GM12878 (cell line): ENCODE measurements around the gene RRP15. TPM values are rescaled to one million over a fixed set of nuclear protein-coding genes. Genes with fewer than 3 reads are reported as not detected.

ENCODE experiments used
- ATAC-seq: fragments of 200-7000 bp; cut with Tn5 transposase; 3 replicates; pipeline ENCODE4 v1.9.1; 2020; ENCODE audit warnings: mild to moderate bottlenecking, moderate library complexity
- BruUV-seq: library from RNA; stranded (reverse); fragments of 400-500 nt; replicated peaks from 2 replicates; lab custom pipeline; 2021; lab: Mats Ljungman, UMichigan
- CTCF ChIA-PET: fragments of 300-600 bp; sonication (Branson Sonifier 250); formaldehyde crosslinking; extraction: SDS; loops from one replicate; lab custom pipeline; 2021; ENCODE audit warnings: inconsistent platforms; lab: Yijun Ruan, JAX
- POLR2A ChIA-PET: fragments of 350-600 bp; formaldehyde crosslinking; extraction: SDS; loops from one replicate; lab custom pipeline; 2021; ENCODE audit warnings: inconsistent platforms; lab: Charles Lee
- RAD21 ChIA-PET: fragments of 300-600 bp; sonication (Branson Sonifier 250); formaldehyde crosslinking; loops from one replicate; lab custom pipeline; 2023; ENCODE audit warnings: antibody characterized with exemption; ENCODE audit not compliant: unreplicated experiment; lab: Charles Lee
- SMC1A ChIA-PET: fragments of 300-600 bp; sonication (Branson Sonifier 250); formaldehyde crosslinking; loops from one replicate; lab custom pipeline; 2023; ENCODE audit not compliant: unreplicated experiment, uncharacterized antibody; lab: Charles Lee
- DNase-seq: peaks from one replicate; pipeline ENCODE4 v3.0.0-alpha.2; 2011; ENCODE audit warnings: low read depth, low spot score
- FAIRE-seq: peaks from 3 replicates; lab custom pipeline; 2011; peaks lifted over from hg19 to GRCh38; lab: Jason Lieb, UNC
- H2AFZ ChIP-seq: 2 replicates; pipeline ENCODE4 v1.6.0; 2011; ENCODE audit warnings: low read depth, low read length, control low read depth; ENCODE audit not compliant: control insufficient read depth
- H3K27ac ChIP-seq: 2 replicates; pipeline ENCODE4 v1.5.1; 2011; ENCODE audit warnings: control low read depth; ENCODE audit not compliant: control insufficient read depth, insufficient read depth
- H3K27me3 ChIP-seq, 2 experiments: replicated peaks in 1 of 2; 2 replicates each; pipeline versions ENCODE4 v1.6.0 to v1.6.1; 2011; ENCODE audit warnings: low read length in 1 of 2; ENCODE audit not compliant: control insufficient read depth in 2 of 2, insufficient read depth in 2 of 2
- H3K36me3 ChIP-seq, 2 experiments: 2 replicates each; pipeline ENCODE4 v1.5.1; 2011; ENCODE audit warnings: low read length in 1 of 2; ENCODE audit not compliant: control insufficient read depth in 2 of 2, insufficient read depth in 2 of 2
- H3K4me1 ChIP-seq: 2 replicates; pipeline ENCODE4 v1.6.1; 2011; ENCODE audit warnings: mild to moderate bottlenecking, low read length, moderate library complexity, mixed read lengths; ENCODE audit not compliant: control insufficient read depth, insufficient read depth
- H3K4me2 ChIP-seq: 2 replicates; pipeline ENCODE4 v1.6.0; 2011; ENCODE audit warnings: control low read depth; ENCODE audit not compliant: control insufficient read depth, insufficient read depth
- H3K4me3 ChIP-seq: fragments of 200-600 bp; sonication (generic); 2 replicates; pipeline ENCODE4 v1.5.1; 2016
- H3K79me2 ChIP-seq: 2 replicates; pipeline ENCODE4 v1.6.0; 2011; ENCODE audit warnings: low read length; ENCODE audit not compliant: control insufficient read depth, insufficient read depth
- H3K9ac ChIP-seq: 2 replicates; pipeline ENCODE4 v1.8.0; 2011; ENCODE audit warnings: low read length, control low read depth, mixed read lengths; ENCODE audit not compliant: control insufficient read depth, insufficient read depth
- H3K9me3 ChIP-seq: replicated peaks from 3 replicates; pipeline ENCODE4 v1.5.1; 2011; ENCODE audit warnings: mild to moderate bottlenecking, low read length; ENCODE audit not compliant: control insufficient read depth, insufficient read depth
- H4K20me1 ChIP-seq: 2 replicates; pipeline ENCODE4 v1.6.0; 2011; ENCODE audit not compliant: control insufficient read depth, insufficient read depth
- KLF5 ChIP-seq: fragments of 450-650 bp; IDR thresholded peaks from 2 replicates; pipeline ENCODE4 v1.6.1; 2014; ENCODE audit warnings: mild to moderate bottlenecking; ENCODE audit not compliant: partially characterized antibody
- MEF2A ChIP-seq: IDR thresholded peaks from 2 replicates; pipeline ENCODE4 v1.6.1; 2011; ENCODE audit warnings: low read depth, mild to moderate bottlenecking, low read length, moderate library complexity; ENCODE audit not compliant: insufficient read depth
- USF2 ChIP-seq: IDR thresholded peaks from 2 replicates; pipeline ENCODE4 v1.6.1; 2011; ENCODE audit warnings: low read depth, low read length, improper control_type of control experiment, borderline replicate concordance
- ZNF592 ChIP-seq: fragments of 450-650 bp; IDR thresholded peaks from 2 replicates; pipeline ENCODE4 v1.6.1; 2017; ENCODE audit warnings: mild to moderate bottlenecking, moderate library complexity
- WGBS: methylation state at CpG from one replicate; pipeline ENCODE4 v1.1.6; 2016; ENCODE audit warnings: low lambda C conversion rate; ENCODE audit not compliant: insufficient replicate concordance, insufficient coverage; ENCODE audit errors: missing lambda C conversion rate; 5-methylcytosine and 5-hydroxymethylcytosine counted together
- in situ Hi-C: fragments of 300-500 bp; cut with MboI; formaldehyde crosslinking; loops from 9 replicates; pipeline ENCODE4 v1.14.3; 2018; ENCODE audit warnings: mixed read lengths
- intact Hi-C: fragments of 100-400 bp; cut with micrococcal nuclease; formaldehyde crosslinking; loops from one replicate; pipeline ENCODE4 v1.14.2; 2022; ENCODE audit not compliant: unreplicated experiment
- polyA plus RNA-seq, 11 experiments: library from polyadenylated mRNA; depleted of rRNA in 4 of 11; unstranded in 6 of 11; stranded (reverse) in 5 of 11; fragments of >200 nt; fragmentation: Nextera tagmentation in 4 of 11; fragmentation: Illumina TruSeq in 1 of 11; extraction: Ambion mirVana in 4 of 11; extraction: Trizol in 1 of 11; gene quantifications; 1 replicate in 1 of 11; 2 replicates in 10 of 11; pipeline versions ENCODE4 v1.2.1 to v1.2.3, GENCODE V29; 2011 to 2016; ENCODE audit warnings: inconsistent platforms in 2 of 11, missing spikeins in 2 of 11, low read depth in 1 of 11
- total RNA-seq, 4 experiments: library from RNA; depleted of rRNA in 3 of 4; stranded (reverse); fragments of >200 nt in 3 of 4; fragmentation: Illumina TruSeq in 1 of 4; extraction: Trizol in 1 of 4; gene quantifications; 2 replicates each; pipeline versions ENCODE4 v1.2.1 to v1.2.3, GENCODE V29; 2013 to 2021
- TF ChIP-seq, protein P1 (sequence below): fragments of 450-650 bp; formaldehyde crosslinking; IDR thresholded peaks from 2 replicates; pipeline ENCODE4 v1.5.0; 2022; ENCODE audit warnings: mild to moderate bottlenecking, missing genetic modification characterization
- TF ChIP-seq, protein P2 (sequence below): fragments of 450-650 bp; IDR thresholded peaks from 2 replicates; pipeline ENCODE4 v1.6.1; 2016; ENCODE audit warnings: mild to moderate bottlenecking
- TF ChIP-seq, protein P3 (sequence below): fragments of 450-650 bp; conservative IDR thresholded peaks from 2 replicates; pipeline ENCODE4 v1.6.1; 2017; ENCODE audit warnings: mild to moderate bottlenecking, moderate library complexity

The RRP15 gene
- total and polyA plus RNA-seq, 10 of the 15 experiments (the other 5 are each of a cell fraction or from before 2014, with no cell fraction given), result 5.6 to 37.8 (median 19.1) TPM

- TF ChIP-seq, protein P1, sequence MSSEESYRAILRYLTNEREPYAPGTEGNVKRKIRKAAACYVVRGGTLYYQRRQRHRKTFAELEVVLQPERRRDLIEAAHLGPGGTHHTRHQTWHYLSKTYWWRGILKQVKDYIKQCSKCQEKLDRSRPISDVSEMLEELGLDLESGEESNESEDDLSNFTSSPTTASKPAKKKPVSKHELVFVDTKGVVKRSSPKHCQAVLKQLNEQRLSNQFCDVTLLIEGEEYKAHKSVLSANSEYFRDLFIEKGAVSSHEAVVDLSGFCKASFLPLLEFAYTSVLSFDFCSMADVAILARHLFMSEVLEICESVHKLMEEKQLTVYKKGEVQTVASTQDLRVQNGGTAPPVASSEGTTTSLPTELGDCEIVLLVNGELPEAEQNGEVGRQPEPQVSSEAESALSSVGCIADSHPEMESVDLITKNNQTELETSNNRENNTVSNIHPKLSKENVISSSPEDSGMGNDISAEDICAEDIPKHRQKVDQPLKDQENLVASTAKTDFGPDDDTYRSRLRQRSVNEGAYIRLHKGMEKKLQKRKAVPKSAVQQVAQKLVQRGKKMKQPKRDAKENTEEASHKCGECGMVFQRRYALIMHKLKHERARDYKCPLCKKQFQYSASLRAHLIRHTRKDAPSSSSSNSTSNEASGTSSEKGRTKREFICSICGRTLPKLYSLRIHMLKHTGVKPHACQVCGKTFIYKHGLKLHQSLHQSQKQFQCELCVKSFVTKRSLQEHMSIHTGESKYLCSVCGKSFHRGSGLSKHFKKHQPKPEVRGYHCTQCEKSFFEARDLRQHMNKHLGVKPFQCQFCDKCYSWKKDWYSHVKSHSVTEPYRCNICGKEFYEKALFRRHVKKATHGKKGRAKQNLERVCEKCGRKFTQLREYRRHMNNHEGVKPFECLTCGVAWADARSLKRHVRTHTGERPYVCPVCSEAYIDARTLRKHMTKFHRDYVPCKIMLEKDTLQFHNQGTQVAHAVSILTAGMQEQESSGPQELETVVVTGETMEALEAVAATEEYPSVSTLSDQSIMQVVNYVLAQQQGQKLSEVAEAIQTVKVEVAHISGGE (CRISPR knock-in tag), result no peak
Measured at GRCh38 chr1:218348628-218349071, 63.6 kb downstream of the RRP15 start (continued).

DNA sequence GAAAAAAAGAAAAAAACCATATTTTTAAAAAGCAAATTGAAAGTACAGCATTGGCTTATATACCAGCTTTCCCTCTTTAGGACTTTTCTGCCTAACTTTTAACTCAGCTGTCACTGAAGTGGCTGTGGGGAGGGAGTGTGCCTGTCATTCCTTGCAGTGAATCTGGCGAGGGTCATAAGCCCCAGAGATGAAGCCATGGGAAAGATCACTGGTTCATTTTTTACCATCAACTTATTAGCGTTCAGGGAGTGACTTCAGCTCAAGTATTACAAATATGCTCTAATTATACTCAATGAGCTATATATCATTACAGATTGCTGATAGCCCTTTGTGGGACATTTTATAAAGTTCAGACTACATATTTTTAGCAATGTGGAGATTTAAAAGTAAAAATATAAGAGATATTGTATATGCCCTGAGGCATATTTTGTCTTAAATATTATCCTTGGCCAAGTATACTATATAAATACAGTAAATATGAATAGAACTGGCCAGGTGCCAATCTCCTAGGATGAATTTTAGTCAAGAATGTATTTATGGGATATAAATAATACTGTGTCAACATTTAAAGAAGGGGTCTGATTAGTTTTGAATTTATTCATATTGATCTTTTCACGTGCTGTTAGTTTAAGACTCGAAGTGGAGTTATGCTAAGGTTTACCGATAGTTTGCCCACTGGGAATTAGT lies 64.4 kb downstream of the RRP15 start:
- no peaks in the 10 kb centered on the region for H4K20me1 ChIP-seq
- H3K4me1 ChIP-seq, result peaks cover 6% of the 10 kb centered on the region
- intact Hi-C loops (loop anchor here (5.0 kb wide), 1 partner anchor 1218 kb away; no protein-coding TSS in a partner anchor), in situ Hi-C loops (loop anchor here (10.0 kb wide), 2 partner anchors 1215 to 1465 kb away; no protein-coding TSS in a partner anchor)
- H2AFZ ChIP-seq, result no peak overlapping the region
- no peak for DNase-seq
- ChIA-PET CTCF (interaction anchor here (1.2 kb wide), 1 partner anchor 10 kb away, joined by 4 read pairs; no protein-coding TSS in a partner anchor), POLR2A (no interaction called here), RAD21 (no interaction called here), SMC1A (interaction anchor here (1.2 kb wide), 1 partner anchor 9 kb away, joined by 4 read pairs; no protein-coding TSS in a partner anchor)
- no peak overlapping the region for H3K9ac ChIP-seq
- WGBS, result 40% methylated on average over 5 of the region's 5 CpGs
- H3K36me3 ChIP-seq, result no peaks in the 10 kb centered on the region
- no peaks in the 10 kb centered on the region for H3K9me3 ChIP-seq
- H3K79me2 ChIP-seq, result no peaks in the 10 kb centered on the region
- H3K27me3 ChIP-seq, result peaks cover 3 to 21% of the 10 kb centered on the region in 2 experiments
- BruUV-seq, result no TSS peak
- no peak for FAIRE-seq
- no peak overlapping the region for H3K4me2 ChIP-seq
- H3K27ac ChIP-seq, result no peak overlapping the region
- no peak for ATAC-seq
- no peak overlapping the region for H3K4me3 ChIP-seq
- TF ChIP-seq USF2 (no peak), ZNF592 (no peak), MEF2A (no peak), KLF5 (no peak)
- TF ChIP-seq, protein P2, sequence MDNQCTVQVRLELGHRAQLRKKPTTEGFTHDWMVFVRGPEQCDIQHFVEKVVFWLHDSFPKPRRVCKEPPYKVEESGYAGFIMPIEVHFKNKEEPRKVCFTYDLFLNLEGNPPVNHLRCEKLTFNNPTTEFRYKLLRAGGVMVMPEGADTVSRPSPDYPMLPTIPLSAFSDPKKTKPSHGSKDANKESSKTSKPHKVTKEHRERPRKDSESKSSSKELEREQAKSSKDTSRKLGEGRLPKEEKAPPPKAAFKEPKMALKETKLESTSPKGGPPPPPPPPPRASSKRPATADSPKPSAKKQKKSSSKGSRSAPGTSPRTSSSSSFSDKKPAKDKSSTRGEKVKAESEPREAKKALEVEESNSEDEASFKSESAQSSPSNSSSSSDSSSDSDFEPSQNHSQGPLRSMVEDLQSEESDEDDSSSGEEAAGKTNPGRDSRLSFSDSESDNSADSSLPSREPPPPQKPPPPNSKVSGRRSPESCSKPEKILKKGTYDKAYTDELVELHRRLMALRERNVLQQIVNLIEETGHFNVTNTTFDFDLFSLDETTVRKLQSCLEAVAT, result no peak
- TF ChIP-seq, protein P3, sequence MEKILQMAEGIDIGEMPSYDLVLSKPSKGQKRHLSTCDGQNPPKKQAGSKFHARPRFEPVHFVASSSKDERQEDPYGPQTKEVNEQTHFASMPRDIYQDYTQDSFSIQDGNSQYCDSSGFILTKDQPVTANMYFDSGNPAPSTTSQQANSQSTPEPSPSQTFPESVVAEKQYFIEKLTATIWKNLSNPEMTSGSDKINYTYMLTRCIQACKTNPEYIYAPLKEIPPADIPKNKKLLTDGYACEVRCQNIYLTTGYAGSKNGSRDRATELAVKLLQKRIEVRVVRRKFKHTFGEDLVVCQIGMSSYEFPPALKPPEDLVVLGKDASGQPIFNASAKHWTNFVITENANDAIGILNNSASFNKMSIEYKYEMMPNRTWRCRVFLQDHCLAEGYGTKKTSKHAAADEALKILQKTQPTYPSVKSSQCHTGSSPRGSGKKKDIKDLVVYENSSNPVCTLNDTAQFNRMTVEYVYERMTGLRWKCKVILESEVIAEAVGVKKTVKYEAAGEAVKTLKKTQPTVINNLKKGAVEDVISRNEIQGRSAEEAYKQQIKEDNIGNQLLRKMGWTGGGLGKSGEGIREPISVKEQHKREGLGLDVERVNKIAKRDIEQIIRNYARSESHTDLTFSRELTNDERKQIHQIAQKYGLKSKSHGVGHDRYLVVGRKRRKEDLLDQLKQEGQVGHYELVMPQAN, result no peak
